GM12801 (cell line): ENCODE data around the gene SPEF2.

Experiments
- CTCF ChIP-seq: IDR thresholded peaks from one replicate; pipeline ENCODE4 v1.5.1; 2011; ENCODE audit warnings: control low read depth; ENCODE audit not compliant: insufficient read length; ENCODE audit errors: extremely low read depth

The SPEF2 gene

DNA sequence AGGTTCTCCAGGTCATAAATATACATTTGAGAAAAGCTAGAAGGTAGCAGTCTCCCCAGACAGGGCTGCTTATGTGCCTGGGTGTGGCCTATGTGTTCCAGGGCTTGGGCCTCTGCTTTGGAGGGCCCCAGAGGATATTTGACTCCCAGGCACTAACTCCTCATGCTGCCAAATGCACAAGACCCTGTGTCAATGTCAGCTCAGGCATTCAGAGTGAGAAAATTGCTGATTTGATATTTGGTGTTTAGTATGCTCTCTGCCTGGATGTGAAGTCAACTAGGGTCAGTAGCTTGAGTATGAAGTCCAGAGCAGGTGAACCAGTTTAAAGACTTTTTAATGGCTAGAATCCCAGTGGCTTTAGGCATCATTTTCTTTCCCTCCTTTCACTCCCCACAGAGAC is 181.5 kb downstream of the SPEF2 start:
- TF ChIP-seq CTCF: no peak

- no peak for TF ChIP-seq CTCF
These were observed 182.1 kb downstream of the SPEF2 start for GRCh38 chr5:35799753-35800152.

DNA sequence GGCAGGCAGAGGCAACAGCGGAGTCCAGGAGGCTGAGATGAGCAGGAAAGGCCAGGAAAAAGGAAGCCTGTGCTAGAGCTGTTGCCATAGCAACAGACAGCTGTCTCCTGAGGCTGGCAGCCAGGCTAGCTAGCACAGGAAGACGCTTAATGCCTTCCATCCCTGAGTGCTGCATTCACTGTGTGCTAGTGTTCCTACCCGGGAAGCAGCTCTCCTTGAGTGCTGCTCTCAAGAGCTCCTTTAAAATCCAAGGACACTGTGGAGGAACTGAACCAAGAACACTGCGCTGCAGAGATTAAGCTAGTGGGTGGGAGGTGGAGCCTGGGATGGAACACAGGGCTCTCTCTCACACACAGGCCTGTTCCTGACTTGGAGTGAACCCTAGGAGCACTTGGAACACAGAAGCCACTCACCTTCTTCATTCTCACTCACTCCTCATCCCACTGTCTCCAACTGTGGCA is 185.6 kb downstream of the SPEF2 start:
- no peak for TF ChIP-seq CTCF

DNA sequence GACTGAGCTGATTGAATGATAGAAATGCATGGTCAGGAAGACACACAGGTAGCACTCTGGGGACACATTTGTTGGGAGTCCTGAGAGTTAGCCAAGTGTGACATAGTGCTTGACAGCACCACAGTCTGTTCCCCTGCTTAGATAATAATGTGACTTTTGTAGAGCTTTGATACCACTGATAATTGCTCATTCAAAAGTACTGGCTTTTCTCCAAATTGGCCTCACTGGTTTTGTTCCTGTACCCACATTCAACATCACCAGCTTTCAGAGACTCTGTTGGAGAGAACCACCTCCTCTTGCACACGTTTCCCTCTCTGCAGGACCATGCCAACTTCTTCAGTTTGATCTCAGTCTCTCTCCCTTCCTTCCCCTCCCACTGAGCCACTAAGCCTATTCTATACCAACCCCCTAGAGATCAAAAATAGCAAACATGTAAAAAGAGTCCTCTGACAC is 186.6 kb downstream of the SPEF2 start:
- no peak for TF ChIP-seq CTCF

DNA sequence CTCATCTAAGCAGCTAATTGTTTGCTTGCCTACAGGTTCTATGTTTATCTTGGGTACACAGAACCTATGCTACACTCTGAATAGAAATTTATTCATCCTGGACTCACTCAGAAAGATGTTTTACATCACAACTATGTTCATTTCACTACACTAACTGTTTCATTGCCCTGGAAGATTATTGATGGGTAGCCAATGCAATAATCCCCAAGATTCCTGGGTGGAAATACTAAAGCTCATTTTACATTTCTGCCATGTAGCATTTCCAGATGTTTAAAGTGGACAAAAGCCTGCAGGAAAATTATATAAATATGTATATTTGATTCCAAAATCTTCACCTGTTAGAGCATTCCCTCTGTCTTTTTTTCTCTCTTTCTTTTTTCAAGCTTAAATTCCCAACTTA is 187.2 kb downstream of the SPEF2 start:
- no peak for TF ChIP-seq CTCF

GRCh38 chr5:35810601-35811000 is 192.9 kb downstream of the SPEF2 start:
- TF ChIP-seq CTCF: no peak

GRCh38 chr5:35811108-35811741 is 193.6 kb downstream of the SPEF2 start:
- no peak for TF ChIP-seq CTCF
